ENCODE data around the gene RGMA.
"Not testable (repeated sequence)": the region's sequence is repeated elsewhere in the genome, so short reads cannot be mapped to it uniquely, and the experiment has no call there.

Gene RGMA

DNA sequence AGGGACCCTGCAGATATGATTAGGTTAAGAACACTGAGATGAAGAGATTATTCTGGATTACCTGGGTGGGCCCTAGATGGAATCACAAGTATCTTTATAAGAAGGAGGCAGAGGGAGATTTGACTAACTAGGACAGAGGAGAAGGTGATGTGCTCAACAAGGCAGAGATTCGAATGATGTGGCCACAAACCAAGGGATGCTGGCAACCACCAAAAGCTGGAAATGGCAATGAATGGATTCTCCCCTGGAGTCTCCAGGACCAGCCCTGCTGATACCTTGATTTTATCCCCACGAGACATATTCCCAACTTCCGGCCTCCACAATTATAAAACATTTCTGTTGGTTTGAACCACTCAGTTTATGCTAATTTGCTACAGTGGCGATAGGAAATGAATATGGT, 42.9 kb downstream of the RGMA start:
- no peak for DNase-seq

DNA sequence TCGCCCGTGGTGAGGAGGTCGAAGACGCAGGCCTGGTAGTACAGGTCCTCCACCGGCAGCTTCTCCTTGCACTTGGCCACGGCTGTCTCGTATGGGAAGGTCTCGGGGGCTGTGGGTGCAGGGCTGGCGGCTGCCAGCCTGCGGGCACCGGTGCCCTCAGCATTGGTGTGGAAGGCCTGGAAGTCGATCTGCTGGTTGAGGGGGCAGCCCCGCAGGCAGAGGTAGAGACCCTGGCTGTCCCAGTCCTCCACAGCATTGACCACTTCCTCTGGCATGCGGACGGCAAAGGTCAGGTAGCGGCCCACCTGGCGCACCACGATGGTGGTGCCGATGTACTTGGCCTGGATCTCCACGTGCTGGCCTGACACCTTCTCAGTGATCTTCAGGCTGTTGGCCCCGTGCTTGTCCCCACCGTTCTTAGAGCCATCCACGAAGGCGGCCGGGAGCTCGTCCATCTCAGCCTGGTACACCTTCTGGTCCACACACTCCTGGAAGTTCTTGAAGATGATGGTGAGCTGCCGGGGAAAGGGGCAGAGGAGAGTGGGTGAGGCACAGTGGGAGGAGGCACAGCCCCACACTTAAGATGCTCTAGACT, 43.7 kb downstream of the RGMA start:
- DNase-seq, result no peak

DNA sequence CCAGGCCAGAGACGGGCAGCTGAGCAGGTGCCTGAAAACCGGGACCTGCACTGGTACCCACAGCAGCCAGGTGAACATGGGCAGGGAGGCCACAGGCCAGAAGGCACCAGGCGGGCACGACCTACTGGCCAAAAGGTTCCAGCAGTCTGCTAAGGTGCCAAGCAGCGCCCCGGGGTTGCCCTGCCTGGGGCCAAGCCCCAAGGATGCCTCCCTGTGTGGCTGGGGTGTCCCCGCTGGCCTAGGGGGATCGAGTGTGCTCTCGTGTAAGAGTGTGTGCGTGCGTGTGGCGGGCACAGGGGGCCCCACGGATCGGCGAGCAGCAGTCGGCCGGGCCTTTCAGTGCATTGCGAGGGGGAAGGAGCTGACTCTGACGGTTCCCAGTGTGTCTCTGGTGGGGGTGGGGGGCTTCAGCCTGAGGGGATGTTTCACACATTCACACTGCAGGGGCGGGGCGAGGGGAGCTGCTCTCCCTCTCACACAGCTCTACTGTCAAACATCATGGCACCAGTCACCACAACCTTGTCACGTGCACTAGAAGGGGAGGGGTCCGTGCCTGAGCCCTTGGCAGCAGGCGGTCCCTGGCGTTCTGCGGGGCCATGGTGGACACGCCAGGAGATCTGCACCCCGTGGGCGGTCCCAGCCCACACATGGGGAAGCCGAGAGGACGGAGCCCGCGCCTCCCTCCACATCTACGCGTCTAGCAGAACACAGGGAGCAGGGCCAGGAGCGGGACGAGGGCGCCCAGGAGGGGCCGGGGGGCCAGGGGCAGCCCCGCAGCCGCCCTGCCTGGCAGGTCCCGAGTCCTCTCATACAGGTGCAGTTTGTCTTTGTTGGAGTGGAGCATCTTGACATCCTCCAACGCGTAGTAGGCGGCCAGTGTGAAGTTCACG, 44.5 kb downstream of the RGMA start:
- no peak for DNase-seq

DNA sequence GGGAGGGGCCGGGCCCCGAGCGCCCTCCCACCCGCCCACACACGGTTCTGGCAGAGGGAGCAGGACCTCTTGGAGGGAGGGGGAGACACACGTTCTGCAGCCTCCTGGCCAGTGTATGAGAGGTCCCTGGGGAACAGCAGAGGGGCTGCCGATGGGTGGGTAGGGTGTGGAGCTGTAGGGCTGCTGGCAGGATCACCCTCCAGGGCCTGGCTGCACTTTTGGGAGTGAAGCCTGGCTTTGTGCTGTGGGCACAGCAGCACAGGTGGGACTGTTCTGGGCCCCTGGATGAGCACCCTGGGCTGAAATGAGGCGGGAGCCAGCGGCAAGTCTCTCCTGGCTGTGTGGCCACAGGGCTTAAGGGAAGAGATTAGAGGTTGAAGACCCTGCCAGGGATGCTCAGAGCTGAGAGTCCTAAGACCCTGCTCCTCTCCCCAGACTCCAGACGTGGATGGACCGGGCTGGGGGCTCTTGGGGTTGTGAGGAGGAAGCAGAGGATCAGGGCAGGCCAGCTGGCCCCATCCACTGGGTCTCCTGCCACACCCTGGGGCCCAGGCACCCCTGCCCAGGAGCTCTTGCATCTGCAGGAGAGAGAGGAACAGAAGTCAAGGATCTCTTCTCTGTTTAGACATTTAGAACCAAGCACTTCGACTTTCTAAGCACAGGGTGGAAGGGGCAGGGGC, 45.2 kb downstream of the RGMA start:
- no peak for DNase-seq

DNA sequence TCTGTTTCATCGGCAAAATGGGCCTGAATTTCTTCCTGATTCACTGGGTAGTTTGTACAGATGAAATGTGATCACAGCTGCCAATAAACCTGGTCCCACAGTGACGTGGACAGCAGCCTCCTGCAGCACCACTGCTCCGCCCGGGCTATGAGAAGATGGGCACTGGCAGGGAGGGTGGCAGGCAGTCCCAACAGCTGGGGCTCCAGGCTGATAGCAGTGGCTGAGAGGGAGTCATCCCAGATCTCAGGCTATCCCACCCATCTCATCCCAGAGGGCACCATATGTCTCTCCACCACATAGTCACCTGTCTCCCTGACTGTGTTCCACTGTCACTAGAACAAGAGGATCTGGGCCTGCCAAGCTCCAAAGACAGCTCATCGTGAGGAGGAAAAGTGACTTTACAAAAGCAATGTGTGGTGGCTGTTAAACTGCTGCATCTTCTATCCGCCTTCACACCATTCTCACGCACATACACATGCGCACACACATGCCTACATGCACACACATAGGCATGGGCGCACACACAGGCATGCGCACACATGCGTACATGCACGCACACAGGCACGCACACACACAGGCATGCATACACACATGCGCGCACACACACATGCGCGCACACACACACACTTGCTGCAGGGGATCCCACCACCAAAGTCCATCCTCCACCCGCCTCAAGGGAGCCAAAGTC, 46.2 kb downstream of the RGMA start:
- no peak for DNase-seq

DNA sequence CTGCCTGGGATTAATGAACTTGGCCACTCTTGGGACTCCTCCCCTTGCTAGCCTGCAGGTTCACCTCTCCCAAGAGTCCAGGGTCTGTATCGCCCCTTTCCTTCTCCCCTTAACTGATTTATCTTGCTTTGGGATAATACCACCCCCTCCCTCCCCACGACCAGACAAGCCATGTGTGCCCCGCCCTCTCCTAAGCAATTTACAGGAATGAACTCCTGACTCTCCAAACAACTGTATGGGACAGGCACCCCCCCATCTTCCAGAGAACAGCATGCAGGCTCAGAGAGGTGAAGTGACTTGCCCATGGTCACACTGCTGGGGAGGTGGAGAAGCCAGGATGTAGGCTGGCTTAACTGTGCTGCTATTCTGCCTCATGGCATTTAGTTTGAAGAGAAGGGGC, 46.8 kb downstream of the RGMA start:
- no peak for DNase-seq

GRCh38 chr15:93041159-93041547, 47.9 kb downstream of the RGMA start:
- no peak for DNase-seq

DNA sequence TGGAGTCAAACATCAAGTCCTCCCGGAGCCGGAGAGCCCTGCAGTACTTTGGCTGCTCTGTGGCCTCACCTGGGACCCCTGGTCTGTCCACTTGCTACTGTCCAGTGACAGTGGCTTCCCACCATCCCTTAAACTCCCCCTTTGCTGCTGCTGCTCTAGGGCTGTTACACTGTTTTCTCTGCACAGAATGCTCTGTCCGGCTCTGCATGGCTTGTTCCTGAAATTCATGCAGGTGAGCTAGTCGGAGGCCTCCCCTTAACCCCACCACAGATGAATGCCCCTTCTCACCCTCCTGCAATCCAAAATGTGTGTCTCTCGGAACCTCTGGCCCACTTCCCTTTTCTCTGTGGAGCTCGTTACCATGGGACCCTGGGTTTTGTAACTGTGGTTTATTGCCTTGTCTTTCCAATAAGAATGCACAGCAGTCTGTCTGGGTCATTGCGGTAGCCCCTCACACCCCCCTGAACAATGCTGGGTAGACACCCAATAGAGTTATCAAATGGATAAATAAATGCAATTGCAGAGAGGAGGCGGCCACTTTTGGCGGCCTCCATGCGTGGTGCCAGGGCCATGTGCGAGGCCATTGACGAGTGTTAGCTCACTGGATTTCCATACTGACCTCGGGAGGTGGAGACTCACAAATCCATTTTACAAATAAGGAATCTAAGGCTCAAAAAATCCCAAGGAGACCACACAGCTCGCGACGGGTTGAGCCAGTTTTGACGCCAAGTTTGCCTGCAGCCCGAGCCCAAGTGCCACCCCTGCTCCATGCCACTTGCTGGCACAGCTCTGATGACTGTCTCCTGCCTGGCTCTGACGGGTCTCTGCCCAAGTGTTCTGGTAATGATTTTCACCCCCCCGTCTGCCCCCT, 48.5 kb downstream of the RGMA start:
- DNase-seq, result no peak

DNA sequence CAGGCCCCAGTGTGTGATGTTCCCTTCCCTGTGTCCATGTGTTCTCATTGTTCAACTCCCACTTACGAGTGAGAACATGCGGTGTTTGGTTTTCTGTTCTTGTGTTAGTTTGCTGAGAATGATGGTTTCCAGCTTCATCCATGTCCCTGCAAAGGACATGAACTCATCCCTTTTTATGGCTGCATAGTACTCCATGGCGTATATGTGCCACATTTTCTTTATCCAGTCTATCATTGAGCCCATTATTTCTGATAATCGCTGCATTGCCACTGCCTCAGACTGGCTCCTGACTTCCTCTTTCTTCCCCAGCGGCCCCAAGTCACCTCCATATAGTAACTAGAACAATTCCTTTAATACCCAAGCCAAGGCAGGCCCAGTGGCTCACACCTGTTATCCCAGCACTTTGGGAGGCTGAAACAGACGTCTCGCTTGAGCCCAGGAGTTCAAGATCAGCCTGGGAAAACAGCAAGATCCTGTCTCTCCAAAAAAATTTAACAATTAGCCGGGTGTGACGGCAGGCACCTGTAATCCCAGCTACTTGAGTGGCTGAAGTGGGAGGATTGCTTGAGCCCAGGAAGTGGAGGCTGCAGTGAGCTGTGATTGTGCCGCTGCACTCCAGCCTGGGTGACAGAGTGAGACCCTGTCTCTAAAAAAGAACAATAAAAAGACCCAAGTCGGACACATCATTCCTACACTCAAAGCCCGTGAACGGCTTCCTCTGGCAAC, 49.3 kb downstream of the RGMA start:
- not testable (repeated sequence) for DNase-seq

DNA sequence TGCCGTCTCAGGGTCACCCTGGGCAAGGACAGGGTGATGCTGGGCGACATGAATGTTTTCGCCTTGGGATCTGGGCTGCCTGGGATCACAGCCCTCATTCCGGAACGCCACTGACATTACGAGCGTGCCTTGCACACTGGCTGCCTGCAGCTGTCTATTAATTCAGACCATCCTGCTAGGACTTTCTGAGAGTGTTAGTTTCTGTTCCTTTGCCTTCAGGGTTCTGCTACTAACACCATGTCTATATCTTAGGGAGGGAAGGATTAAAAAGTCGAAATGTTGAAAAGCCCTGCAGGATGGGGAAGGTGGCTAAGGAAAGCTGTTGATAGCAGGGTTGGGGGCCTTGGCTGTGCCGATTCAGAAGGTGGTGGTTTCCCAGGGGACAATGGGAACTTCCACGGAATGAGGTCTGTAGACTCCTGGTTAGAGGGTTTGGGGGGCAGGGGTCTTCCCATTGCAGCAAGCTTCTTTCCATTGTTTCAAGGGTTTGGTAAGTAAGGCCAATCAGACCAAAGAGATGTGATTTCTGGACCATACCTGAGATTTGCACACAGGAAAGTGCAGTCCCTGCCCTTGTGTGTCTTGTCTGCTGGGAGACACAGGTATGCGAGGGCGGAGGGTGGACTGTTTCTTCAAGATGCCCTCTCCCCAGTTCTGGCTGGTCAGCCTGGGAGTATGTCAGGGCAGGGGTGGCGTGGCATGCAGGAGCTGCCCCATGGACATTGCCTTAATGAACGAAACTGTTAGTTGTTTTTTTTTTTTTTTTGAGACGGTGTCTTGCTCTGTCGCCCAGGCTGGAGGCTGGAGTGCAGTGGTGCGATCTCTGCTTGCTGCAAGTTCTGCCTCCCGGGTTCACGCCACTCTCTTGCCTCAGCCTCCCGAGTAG, 50.9 kb downstream of the RGMA start:
- DNase-seq, result no peak

DNA sequence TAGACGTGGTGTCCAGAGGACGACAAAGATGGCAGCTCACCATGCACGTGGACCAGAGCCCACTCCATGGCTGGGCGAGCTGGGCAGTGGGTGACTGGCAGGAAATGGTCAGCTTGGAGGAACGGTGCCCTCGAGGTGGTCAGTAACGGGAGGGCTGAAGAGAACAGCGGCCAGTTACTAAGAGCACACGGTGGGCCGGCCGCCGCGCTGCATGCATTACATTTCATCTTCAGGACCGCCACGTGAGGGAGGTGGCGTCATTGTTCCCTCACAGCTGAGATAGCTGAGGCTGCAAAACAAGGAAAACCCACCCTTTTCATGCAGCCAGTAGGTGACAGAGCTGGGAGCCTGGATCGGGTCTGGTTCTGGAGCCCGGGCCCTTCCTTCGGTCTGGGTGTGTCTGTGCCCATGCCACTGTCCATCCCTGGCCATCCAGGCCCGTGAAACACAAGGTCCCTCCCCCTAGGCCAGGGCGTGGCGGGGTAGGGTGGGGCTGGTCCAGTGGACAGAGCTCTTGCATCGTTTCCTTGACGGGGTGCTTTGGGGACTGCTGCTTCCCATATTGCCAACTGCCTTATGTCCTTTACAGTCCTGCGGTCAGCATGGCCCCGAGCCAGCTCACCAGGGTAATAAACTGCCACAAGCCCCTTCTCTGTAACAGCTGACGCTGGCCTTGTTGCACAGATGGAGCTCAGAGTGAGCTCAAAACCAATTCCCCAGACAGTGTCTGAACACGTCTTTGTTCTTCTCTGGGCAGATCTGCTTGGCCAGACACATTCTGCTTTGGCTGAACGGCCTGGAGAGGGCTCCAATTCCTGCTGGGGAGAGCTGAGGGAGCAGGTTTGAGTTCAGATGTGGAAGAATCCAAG, 51.8 kb downstream of the RGMA start:
- DNase-seq, result no peak

GRCh38 chr15:93035953-93036810, 52.8 kb downstream of the RGMA start:
- peak; percentile 30 to 39 for DNase-seq

GRCh38 chr15:93035092-93035915, 53.7 kb downstream of the RGMA start:
- DNase-seq, result no peak

DNA sequence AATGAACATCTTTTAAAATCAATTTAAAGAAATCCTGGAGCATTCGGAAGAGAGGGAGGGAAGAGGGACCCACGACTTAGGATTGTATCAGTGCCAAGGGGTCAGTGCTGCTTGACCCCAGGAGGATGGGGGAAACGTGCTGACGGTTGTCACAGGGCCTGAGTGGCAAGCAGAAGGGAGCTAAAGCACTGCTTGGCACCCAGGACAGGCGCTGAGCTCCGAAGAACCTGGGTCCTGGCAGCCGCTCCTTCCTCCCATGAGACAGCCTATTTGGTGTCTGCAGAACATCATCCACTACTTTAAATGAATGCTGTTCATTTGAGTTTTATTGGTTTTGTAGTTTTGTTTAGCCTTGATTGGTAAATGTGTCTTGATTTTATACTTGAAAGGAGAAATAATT, 54.5 kb downstream of the RGMA start:
- no peak for DNase-seq

- DNase-seq, result no peak
Measured at GRCh38 chr15:93033434-93034045, 55.5 kb downstream of the RGMA start.

- not testable (repeated sequence) for DNase-seq
Measured at GRCh38 chr15:93032515-93033206, 56.4 kb downstream of the RGMA start.
